Skeletal muscle satellite cell (primary cell): ENCODE measurements around the gene PARP14. TPM values are rescaled to one million over a fixed set of nuclear protein-coding genes. Genes with fewer than 3 reads are reported as not detected.
"Not testable (repeated sequence)": the region's sequence is repeated elsewhere in the genome, so short reads cannot be mapped to it uniquely, and the experiment has no call there.

Source experiments
- H3K27me3 ChIP-seq: 2 replicates; pipeline ENCODE4 v1.7.0; 2013; ENCODE audit warnings: low read length; ENCODE audit not compliant: control insufficient read depth, insufficient read depth
- H3K36me3 ChIP-seq: 2 replicates; pipeline ENCODE4 v1.7.0; 2013; ENCODE audit warnings: mild to moderate bottlenecking, control low read depth, low read length; ENCODE audit not compliant: insufficient read depth
- H3K4me1 ChIP-seq: 2 replicates; pipeline ENCODE4 v1.7.0; 2013; ENCODE audit warnings: low read length; ENCODE audit not compliant: control insufficient read depth, insufficient read depth
- H3K4me2 ChIP-seq: 2 replicates; pipeline ENCODE4 v1.7.0; 2013; ENCODE audit warnings: mild to moderate bottlenecking, low read length
- H3K4me3 ChIP-seq: 2 replicates; pipeline ENCODE4 v1.7.0; 2013; ENCODE audit warnings: low read length
- H3K9ac ChIP-seq: 2 replicates; pipeline ENCODE4 v1.7.0; 2013; ENCODE audit warnings: mild to moderate bottlenecking, low read depth, low read length, moderate library complexity
- H3K9me3 ChIP-seq: replicated peaks from 2 replicates; pipeline ENCODE4 v1.7.0; 2013; ENCODE audit warnings: mild to moderate bottlenecking, control low read depth, low read length
- total RNA-seq: library from RNA; depleted of rRNA; stranded (reverse); fragments of >200 nt; gene quantifications from 2 replicates; pipeline ENCODE4 v1.2.3, GENCODE V29; 2012; rRNA removed

PARP14 gene, protein sequence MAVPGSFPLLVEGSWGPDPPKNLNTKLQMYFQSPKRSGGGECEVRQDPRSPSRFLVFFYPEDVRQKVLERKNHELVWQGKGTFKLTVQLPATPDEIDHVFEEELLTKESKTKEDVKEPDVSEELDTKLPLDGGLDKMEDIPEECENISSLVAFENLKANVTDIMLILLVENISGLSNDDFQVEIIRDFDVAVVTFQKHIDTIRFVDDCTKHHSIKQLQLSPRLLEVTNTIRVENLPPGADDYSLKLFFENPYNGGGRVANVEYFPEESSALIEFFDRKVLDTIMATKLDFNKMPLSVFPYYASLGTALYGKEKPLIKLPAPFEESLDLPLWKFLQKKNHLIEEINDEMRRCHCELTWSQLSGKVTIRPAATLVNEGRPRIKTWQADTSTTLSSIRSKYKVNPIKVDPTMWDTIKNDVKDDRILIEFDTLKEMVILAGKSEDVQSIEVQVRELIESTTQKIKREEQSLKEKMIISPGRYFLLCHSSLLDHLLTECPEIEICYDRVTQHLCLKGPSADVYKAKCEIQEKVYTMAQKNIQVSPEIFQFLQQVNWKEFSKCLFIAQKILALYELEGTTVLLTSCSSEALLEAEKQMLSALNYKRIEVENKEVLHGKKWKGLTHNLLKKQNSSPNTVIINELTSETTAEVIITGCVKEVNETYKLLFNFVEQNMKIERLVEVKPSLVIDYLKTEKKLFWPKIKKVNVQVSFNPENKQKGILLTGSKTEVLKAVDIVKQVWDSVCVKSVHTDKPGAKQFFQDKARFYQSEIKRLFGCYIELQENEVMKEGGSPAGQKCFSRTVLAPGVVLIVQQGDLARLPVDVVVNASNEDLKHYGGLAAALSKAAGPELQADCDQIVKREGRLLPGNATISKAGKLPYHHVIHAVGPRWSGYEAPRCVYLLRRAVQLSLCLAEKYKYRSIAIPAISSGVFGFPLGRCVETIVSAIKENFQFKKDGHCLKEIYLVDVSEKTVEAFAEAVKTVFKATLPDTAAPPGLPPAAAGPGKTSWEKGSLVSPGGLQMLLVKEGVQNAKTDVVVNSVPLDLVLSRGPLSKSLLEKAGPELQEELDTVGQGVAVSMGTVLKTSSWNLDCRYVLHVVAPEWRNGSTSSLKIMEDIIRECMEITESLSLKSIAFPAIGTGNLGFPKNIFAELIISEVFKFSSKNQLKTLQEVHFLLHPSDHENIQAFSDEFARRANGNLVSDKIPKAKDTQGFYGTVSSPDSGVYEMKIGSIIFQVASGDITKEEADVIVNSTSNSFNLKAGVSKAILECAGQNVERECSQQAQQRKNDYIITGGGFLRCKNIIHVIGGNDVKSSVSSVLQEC (N-terminal part only)
- 14.0 and 20.8 TPM in 2 replicates for total RNA-seq

DNA sequence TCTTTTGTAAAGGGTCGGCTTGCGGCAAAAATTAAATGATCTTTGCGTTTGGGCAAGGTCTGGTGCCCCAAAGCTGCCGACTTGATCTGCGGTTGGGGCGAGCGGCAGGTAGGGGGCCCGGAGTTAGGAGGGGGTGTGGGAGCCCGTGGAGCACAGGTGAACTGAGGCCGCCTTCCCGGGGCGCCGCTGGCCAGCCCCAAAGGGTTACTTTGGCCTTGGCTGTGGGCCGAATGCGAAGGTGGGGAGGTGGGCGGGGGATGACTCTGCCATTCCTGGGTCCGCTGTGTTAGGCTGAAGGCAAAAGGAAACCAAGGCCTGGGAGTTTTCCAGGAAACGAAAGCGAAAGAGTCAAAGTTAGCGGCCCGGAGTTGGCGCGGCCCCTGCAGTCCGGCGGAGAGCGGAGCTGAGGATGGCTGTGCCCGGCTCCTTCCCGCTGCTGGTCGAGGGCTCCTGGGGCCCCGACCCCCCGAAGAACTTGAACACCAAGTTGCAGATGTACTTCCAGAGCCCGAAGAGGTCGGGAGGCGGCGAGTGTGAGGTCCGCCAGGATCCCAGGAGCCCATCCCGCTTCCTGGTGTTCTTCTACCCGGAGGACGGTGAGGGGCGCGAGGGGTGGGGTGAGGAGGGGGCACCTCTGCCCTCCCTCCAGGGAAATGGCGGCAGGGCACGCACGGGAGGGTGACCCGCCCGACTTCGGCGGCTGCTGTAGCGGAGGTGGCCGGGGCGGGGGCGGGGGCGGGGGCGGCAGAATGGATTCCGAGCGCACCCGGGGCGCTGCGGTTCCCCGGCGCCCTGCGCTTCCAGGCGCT, at the start of gene PARP14:
Gene PARP14 (plus strand): TSS at position 365 of the 809 bp plus-strand sequence. CDS start 45 bp downstream, at position 410.
- Histone ChIP-seq H3K9ac (peak within 1 kb of the TSS; percentile 84), H3K9me3 (no peaks in the 10 kb centered on the region), H3K27me3 (no peaks in the 10 kb centered on the region), H3K4me1 (peaks cover 32% of the 10 kb centered on the region), H3K4me2 (peak within 1 kb of the TSS; percentile 86), H3K4me3 (peak within 1 kb of the TSS; percentile 81), H3K36me3 (no peaks in the 10 kb centered on the region)

DNA sequence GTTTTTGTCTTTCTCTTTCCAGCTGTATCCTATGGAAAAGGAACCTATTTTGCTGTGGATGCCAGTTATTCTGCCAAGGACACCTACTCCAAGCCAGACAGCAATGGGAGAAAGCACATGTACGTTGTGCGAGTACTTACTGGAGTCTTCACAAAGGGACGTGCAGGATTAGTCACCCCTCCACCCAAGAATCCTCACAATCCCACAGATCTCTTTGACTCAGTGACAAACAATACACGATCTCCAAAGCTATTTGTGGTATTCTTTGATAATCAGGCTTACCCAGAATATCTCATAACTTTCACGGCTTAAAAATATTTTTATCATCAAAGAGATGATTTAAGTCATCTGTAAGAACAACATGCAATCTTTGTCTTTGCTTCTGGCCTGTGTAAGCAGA, 44.9 kb upstream of the PARP14 start:
- no peak overlapping the region for H3K4me3 ChIP-seq
- H3K4me1 ChIP-seq: no peaks in the 10 kb centered on the region
- H3K36me3 ChIP-seq: no peaks in the 10 kb centered on the region
- H3K27me3 ChIP-seq: peaks cover 38% of the 10 kb centered on the region
- H3K4me2 ChIP-seq: no peak overlapping the region
- no peak overlapping the region for H3K9ac ChIP-seq
- no peaks in the 10 kb centered on the region for H3K9me3 ChIP-seq

DNA sequence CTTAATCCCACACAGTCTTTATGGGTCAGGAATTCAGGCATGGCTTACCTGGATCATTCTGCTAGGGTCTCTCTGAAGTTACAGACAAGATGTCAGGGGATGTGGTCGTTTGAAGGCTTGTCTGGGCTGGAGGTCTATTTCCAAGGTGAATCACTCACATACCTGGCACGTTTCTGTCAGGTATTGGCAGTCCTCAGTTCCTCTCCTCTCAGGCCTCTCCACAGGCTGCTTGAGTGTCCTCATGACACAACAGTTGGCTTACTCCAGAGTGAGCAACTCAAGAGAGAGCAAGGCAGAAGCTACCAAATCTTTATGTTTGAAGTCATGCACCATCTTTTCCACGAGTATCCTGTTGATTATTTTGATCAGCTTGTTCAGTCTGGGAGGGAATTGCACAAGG, 43.9 kb upstream of the PARP14 start:
- Histone ChIP-seq H3K9me3 (no peaks in the 10 kb centered on the region), H3K36me3 (no peaks in the 10 kb centered on the region), H3K4me3 (no peak overlapping the region), H3K9ac (no peak overlapping the region), H3K27me3 (peaks cover 37% of the 10 kb centered on the region), H3K4me2 (no peak overlapping the region), H3K4me1 (no peaks in the 10 kb centered on the region)

DNA sequence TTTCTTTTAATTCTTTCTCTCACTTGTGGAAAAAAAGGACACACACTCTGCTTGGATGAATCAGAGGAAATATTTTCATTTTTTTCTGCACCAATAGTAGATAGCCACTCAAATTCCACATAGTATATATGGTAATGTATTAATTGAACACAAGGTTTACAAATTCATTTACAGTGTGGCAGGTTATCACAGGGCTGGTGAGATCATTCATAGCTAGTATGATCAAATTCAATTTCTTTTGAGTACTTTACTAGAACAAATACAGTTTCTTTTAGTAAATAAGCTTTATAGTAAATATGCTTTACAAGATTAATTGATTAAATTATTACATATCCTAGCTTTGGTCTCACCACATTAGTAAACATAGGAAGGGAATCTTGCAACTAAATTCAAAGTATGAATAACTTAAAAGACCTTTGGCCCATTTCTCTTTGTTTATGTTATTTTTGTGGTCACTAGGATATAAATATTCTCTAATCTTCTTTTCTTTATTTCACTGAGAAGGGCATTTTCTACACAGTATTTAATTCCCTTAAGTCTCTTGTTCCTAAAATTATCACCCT, 40.1 kb upstream of the PARP14 start:
- H3K4me1 ChIP-seq: no peaks in the 10 kb centered on the region
- peaks cover 21% of the 10 kb centered on the region for H3K27me3 ChIP-seq
- no peaks in the 10 kb centered on the region for H3K9me3 ChIP-seq
- H3K9ac ChIP-seq: no peak overlapping the region
- H3K36me3 ChIP-seq: no peaks in the 10 kb centered on the region
- H3K4me3 ChIP-seq: no peak overlapping the region
- H3K4me2 ChIP-seq: no peak overlapping the region

DNA sequence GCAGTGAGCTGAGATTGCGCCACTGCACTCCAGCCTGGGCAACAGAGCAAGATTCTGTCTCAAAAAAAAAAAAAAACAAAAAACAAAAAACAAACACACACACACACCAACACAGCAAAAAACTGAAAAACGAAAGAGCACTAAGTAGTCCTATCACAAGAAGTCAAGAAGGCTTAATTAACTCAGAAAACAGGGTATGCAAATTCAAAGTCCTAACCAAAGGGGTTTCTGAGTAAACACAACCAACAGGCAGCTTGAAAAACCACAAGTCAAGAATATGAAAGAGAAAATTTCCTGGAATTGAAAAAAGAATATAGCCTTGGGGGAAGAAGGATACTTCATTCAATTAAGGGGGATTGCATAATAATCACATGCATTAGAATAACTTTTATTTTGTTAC, 37.7 kb upstream of the PARP14 start:
- H3K4me3 ChIP-seq: no peak overlapping the region
- no peak overlapping the region for H3K9ac ChIP-seq
- no peak overlapping the region for H3K4me2 ChIP-seq
- H3K27me3 ChIP-seq: peaks cover 27% of the 10 kb centered on the region
- no peaks in the 10 kb centered on the region for H3K4me1 ChIP-seq
- H3K9me3 ChIP-seq: no peaks in the 10 kb centered on the region
- no peaks in the 10 kb centered on the region for H3K36me3 ChIP-seq

DNA sequence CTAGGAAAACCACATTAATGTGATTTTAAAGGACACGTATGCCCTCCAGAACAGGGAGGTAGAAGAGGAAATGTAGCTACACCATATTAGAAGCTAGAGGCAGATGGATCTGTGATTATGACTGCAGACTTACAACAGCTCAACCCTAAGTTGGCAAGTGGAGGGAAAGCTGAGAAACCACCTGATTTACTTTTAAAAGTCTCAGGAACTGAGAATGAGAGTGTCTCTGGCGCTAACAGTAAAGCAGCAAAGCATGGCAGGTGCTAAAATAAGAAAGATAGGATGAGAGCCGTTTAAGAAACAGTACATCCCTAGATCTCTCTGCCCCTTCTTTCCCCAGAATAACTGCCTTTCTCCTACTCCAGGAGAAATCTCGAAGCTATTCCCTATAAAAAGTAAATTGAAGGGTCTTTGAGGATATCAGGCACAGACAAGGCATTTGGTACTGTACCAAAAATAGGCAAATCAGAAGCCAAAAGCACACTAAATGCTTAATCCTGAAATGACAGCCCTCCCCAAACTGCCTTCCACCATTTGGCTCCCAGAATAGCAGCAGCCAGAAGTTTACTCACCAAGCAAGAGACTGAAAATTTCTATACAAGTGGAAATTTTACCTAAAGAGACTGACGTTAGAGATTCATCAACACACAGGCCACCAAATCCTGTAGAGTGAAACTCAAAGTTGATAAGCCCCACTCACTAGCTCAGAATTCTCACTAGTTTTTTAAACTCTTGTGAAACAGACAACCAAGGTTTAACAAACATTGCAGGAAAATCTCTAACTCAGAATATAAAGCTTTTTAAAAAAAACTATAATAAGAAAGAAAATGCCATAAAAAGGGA, 34.3 kb upstream of the PARP14 start:
- H3K27me3 ChIP-seq: peaks cover 28% of the 10 kb centered on the region
- H3K9ac ChIP-seq: no peak overlapping the region
- no peaks in the 10 kb centered on the region for H3K36me3 ChIP-seq
- H3K4me1 ChIP-seq: no peaks in the 10 kb centered on the region
- H3K9me3 ChIP-seq: no peaks in the 10 kb centered on the region
- H3K4me3 ChIP-seq: no peak overlapping the region
- no peak overlapping the region for H3K4me2 ChIP-seq

DNA sequence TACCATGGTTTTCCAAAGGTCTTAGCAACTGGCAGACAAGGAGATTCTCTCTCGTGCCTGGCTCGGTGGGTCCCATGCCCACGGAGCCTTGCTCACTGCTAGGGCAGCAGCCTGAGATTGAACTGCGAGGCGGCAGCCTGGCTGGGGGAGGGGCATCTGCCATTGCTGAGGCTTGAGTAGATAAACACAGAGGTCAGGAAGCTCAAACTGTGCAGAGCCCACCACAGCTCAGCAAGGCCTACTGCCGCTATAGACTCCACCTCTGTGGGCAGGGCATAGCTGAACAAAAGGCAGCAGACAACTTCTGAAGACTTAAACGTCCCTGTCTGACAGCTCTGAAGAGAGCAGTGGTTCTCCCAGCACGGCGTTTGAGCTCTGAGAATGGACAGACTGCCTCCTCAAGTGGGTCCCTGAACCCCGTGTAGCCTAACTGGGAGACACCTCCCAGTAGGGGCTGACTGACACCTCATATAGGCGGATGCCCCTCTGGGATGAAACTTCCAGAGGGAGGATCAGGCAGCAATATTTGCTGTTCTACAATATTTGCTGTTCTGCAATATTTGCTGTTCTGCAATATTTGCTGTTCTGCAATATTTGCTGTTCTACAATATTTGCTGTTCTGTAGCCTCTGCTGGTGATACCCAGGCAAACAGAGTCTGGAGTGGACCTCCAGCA, 29.3 kb upstream of the PARP14 start:
- H3K4me1 ChIP-seq, H3K4me3 ChIP-seq, H3K9me3 ChIP-seq, H3K4me2 ChIP-seq, H3K9ac ChIP-seq, H3K36me3 ChIP-seq: not testable (repeated sequence)
- H3K27me3 ChIP-seq: peaks cover 23% of the 10 kb centered on the region

DNA sequence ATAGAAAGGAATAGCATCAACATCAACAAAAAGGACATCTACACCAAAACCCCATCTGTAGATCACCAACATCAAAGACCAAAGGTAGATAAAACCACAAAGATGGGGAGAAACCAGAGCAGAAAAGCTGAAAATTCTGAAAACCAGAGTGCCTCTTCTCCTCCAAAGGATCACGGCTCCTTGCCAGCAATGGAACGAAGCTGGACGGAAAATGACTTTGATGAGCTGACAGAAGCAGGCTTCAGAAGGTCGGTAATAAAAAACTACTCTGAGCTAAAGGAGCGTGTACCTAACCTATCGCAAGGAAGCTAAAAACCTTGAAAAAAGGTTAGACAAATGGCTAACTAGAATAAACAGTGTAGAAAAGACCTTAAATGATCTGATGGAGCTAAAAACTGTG, 28.7 kb upstream of the PARP14 start:
- not testable (repeated sequence) for H3K36me3 ChIP-seq, H3K9me3 ChIP-seq, H3K4me1 ChIP-seq, H3K4me3 ChIP-seq, H3K4me2 ChIP-seq, H3K9ac ChIP-seq
- peaks cover 17% of the 10 kb centered on the region for H3K27me3 ChIP-seq

DNA sequence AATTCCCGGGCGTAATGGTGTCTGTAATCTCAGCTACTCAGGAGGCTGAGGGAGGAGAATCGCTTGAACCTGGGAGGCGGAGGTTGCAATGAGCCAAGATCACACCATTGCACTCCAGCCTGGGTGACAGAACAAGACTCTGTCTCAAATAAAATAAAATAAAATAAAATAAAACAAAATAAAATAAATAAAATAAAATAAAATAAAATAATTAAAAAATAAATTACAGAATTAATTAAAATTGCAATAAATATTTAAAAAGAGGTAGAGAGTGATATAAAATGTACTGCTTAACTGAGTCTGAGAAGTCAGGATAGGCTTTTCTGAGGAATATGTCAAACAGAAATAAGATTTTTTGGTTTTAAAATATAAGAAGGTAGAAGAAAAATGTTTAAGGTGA, 22.3 kb upstream of the PARP14 start:
- H3K9ac ChIP-seq, H3K36me3 ChIP-seq, H3K4me3 ChIP-seq, H3K9me3 ChIP-seq, H3K4me2 ChIP-seq, H3K4me1 ChIP-seq: not testable (repeated sequence)
- peaks cover 12% of the 10 kb centered on the region for H3K27me3 ChIP-seq
